Left colon (tissue), 2 donors: ENCODE measurements around the gene AMIGO1. TPM values are rescaled to one million over a fixed set of nuclear protein-coding genes. Genes with fewer than 3 reads are reported as not detected.
"Not testable (repeated sequence)": the region's sequence is repeated elsewhere in the genome, so short reads cannot be mapped to it uniquely, and the experiment has no call there.

Source experiments
- ATAC-seq: fragments of 200-7000 bp; cut with Tn5 transposase; one replicate; pipeline ENCODE4 v1.9.1; 2020; ENCODE audit warnings: mild to moderate bottlenecking, moderate library complexity
- DNase-seq, 2 donors: peaks; one replicate each; pipeline ENCODE4 v3.0.0-alpha.2; 2020
- intact Hi-C, 2 donors: fragments of 100-400 bp; cut with DNase I in 1 of 2; cut with micrococcal nuclease in 1 of 2; formaldehyde crosslinking; loops; one replicate each; pipeline versions ENCODE4 v1.11.2 to v1.14.0; 2022; cut with DNase I, micrococcal nuclease
- total RNA-seq, 2 donors: library from RNA; stranded (reverse); fragmentation: NEBNext Ultra II Directional; extraction: Animal tissue kit (Norgen Biotek cat#: 25700); gene quantifications; one replicate each; pipeline ENCODE4 v1.2.1, GENCODE V29; 2021
- donor health status: DM: no; HTN: no; CAD: no.
- donor health status: DM: yes; HTN: yes; CAD: no.

AMIGO1 gene
- total RNA-seq, 2 donors from 2014 or later = 3.8 to 5.6 TPM

GRCh38 chr1:109475261-109475660, 34.3 kb downstream of the AMIGO1 start:
- intact Hi-C loops = no loop called here
- DNase-seq (no peak), ATAC-seq (no peak)

- intact Hi-C loops = no loop called here
- no peak for DNase-seq
- no peak for ATAC-seq
Observed at GRCh38 chr1:109474697-109475096, 34.8 kb downstream of the AMIGO1 start.

DNA sequence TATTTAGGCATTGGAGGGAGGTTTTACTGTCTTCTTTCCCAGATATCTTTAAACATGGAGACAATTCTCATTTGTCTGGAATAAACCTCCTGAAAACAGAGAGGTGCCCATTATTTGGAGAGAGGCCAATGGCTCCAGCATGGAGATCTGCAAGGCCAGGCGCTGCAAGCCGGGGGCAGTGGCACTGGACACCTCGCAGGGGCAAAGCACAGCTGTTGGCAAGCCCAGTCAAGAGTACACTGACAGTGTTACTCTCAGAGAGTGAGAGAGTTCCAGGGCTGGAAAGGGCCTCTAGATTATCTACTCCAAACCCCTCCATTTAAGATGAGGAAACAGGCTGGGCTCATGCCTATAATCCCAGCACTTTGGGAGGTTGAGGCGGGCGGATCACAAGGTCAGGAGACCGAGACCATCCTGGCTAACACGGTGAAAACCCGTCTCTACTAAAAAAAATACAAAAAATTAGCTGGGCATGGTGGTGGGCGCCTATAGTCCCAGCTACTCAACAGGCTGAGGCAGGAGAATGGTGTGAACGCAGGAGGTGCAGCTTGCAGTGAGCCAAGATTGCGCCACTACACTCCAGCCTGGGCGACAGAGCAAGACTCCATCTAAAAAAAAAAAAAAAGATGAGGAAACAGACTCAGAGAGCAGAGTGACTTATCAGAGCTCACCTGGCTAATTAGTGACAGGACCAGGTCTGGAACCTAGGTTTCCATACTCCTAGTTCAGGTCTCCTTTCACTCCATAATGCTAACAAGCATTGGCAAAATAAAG, 36.1 kb downstream of the AMIGO1 start:
- ATAC-seq, intact Hi-C loops, DNase-seq: not testable (repeated sequence)

DNA sequence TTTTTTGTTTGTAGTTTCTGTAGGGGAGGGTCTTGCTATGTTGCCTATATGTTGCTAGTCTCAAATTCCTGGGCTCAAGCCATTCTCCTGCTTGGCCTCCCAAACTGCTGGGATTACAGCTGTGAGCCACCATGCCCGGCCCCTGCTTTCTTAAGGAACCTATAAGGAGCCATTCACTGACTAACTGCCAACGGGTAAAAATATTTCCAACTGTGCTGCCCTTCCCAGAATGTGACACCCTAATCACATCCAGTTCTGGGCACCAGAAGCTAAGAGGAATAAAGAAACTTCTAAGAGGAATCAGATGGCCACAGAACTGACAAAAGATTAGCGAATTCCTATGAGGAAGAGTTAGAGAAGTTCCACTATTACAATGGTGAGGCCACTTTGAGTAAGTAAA, 36.7 kb downstream of the AMIGO1 start:
- no peak for ATAC-seq
- no peak for DNase-seq
- intact Hi-C loops = no loop called here

DNA sequence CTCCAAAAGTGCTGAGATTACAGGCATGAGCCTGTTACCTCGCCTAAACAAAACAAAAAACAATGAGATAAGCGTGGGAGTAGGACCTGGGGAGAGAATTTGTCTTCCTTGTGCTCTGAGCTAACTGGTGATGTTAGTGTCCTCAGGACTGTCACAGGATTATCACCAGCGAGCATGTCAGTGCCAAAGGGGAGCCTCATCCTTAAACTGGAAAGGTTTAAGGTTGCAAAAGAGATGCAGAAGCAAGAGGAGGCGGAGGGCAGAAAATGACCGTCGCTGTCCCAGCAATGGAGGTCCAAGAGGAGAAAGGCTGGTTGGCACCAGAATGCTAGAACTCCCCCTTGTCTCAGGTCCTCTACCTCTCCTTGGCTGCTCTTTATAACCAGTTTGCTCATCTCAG, 39.3 kb downstream of the AMIGO1 start:
- intact Hi-C loops = no loop called here
- ATAC-seq = no peak
- DNase-seq = no peak

DNA sequence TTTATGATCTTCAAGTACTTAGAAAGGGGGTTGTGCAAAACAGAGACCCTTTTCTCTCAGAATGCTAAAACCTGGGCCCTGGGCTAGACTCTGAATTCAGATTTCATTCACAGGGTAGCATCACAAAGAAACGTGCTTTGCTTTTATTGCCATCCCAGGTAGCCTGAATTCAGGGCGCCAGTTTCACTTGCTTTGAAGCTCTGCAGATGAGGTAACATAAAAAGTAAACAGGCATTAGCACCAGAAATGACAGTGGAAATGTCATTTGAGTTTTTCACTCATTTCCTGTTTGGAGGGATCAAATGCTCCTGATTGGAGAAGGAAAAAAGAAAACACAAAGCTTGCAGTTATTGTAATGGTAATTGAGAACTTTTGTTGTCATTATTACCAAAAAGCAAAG, 40.6 kb downstream of the AMIGO1 start:
- ATAC-seq (no peak), DNase-seq (no peak)
- intact Hi-C loops = no loop called here

DNA sequence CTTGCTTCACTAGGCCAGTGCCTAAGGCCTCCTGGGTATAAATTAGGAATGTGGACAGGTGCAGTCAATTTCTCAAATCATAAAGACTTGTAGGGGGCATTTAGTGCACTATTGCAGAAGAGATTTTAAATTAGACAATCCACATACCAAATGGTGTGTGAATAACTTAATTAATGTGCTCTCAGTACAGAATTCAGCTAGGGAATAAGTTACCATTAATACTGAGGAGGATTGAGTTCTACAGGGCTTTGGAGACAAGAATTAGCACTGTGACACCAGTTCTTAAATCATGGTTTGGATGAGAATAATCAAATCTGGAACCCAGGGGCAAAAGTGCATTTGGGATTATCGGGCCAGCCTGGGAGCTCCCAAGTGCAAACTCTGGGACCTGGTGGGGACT, 41.5 kb downstream of the AMIGO1 start:
- intact Hi-C loops = no loop called here
- no peak for DNase-seq
- ATAC-seq = no peak

DNA sequence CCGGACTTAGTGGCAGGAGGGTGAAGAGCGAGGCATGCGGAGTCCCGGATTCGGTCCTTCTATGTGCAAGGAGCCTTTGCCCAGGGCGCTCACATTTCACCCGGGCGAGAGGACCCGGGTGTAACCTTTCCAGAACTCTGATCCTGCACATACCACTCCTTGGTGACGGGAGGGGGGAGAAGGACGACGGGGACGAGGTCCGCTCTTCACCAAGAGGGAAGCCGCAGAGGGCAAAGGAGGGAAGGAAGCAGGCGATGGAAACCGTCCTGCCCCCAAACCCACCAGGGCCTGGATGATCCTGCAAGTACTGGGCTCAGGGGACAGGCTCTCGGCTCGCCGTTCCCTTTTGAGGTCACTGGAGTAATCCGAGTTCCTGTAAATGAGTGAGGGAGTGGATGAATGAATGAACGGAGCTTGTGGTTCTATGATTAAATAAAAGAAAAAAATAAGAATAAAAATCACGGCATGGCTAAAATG, 42.2 kb downstream of the AMIGO1 start:
- peak; percentile 29 for ATAC-seq
- intact Hi-C loops = no loop called here
- DNase-seq = no peak

GRCh38 chr1:109466452-109467300, 42.9 kb downstream of the AMIGO1 start, which contains the start of gene SYPL2:
TSS of gene SYPL2 (plus strand) at chr1:109466546. CDS start at chr1:109466844, 298 bp downstream.
- DNase-seq = peak in 1 of 2 donors; percentile 53
- ATAC-seq = peak; percentile 85
- intact Hi-C loops = no loop called here

DNA sequence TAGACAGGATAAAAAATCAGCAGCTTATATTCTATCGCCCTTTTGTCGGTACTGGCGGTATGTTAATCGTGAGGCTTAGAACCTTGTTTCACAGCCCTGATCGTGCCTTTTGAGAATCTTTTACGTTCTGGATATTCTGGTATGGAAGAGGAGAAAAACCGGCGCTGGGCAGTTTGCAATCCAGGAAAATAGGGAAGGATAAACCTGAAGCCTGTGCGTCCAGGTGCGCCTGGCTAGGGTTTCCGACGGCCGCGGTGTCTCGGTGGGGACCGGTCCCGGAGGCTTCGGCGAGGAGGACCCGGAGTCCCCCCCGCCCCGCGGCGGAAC, 43.4 kb downstream of the AMIGO1 start:
- DNase-seq = no peak
- intact Hi-C loops = no loop called here
- no peak for ATAC-seq

- ATAC-seq (no peak), DNase-seq (no peak)
- intact Hi-C loops = no loop called here
Observed at GRCh38 chr1:109457819-109458218, 51.7 kb downstream of the AMIGO1 start.

GRCh38 chr1:109454497-109455133, 54.9 kb downstream of the AMIGO1 start:
- ATAC-seq (no peak), DNase-seq (no peak)
- intact Hi-C loops = no loop called here

Other genes with a start within 250 kb of the AMIGO1 start
- gene PSRC1, start 226.6 kb downstream of the AMIGO1 start, total RNA-seq = 1 to 10 TPM; 3.1 to 6.1 TPM
- not detected for gene MYBPHL, start 202.7 kb downstream of the AMIGO1 start, total RNA-seq
- 100 to 1,000 TPM; 123 to 124 TPM for gene SORT1, start 111.8 kb downstream of the AMIGO1 start, total RNA-seq
- gene PSMA5, start 83.3 kb downstream of the AMIGO1 start, total RNA-seq = 10 to 100 TPM; 76.3 to 92.1 TPM
- under 1 TPM; 0.15 to 0.87 TPM for gene SYPL2, start 43.2 kb downstream of the AMIGO1 start, total RNA-seq
- 1 to 10 TPM; 1.8 to 1.9 TPM for gene ATXN7L2, start 25.8 kb downstream of the AMIGO1 start, total RNA-seq
- 10 to 100 TPM; 10.0 to 18.7 TPM for gene CYB561D1, start 15.6 kb downstream of the AMIGO1 start, total RNA-seq
- gene GPR61, start 30.1 kb upstream of the AMIGO1 start, total RNA-seq = under 1 TPM in 1 of 2 donors, not detected in 1; 0.36 TPM
- 1 to 10 TPM; 7.0 to 7.7 TPM for gene GNAI3, start 38.9 kb upstream of the AMIGO1 start, total RNA-seq
- gene GNAT2, start 109.9 kb upstream of the AMIGO1 start, total RNA-seq = under 1 TPM in 1 of 2 donors, not detected in 1; 0.73 TPM
- 10 to 100 TPM; 31.9 to 38.9 TPM for gene AMPD2, start 110.1 kb upstream of the AMIGO1 start, total RNA-seq
- gene GSTM4, start 146.4 kb upstream of the AMIGO1 start, total RNA-seq = 10 to 100 TPM; 74.8 to 83.5 TPM
- 10 to 100 TPM; 22.5 to 37.8 TPM for gene GSTM2, start 158.3 kb upstream of the AMIGO1 start, total RNA-seq
- not detected for gene GSTM1, start 178.1 kb upstream of the AMIGO1 start, total RNA-seq
- gene GSTM5, start 202.5 kb upstream of the AMIGO1 start, total RNA-seq = 1 to 10 TPM in 1 of 2 donors, under 1 TPM in 1; 0.73 to 5.1 TPM
- 1 to 10 TPM; 4.1 to 8.7 TPM for gene GSTM3, start 231.3 kb upstream of the AMIGO1 start, total RNA-seq